UCSD-AML1 (cell line): Measurements from ENCODE around the gene OSBPL8.
A peak's percentile ranks its signal among the peaks of the same experiment; 100 is the strongest.
"Not testable (repeated sequence)": the region's sequence is repeated elsewhere in the genome, so short reads cannot be mapped to it uniquely, and the experiment has no call there.

Experiments
- DNase-seq: peaks from one replicate; lab custom pipeline; 2025; ENCODE audit not compliant: unreplicated experiment; lab: John Stamatoyannopoulos, UW

Gene OSBPL8

GRCh38 chr12:76375470-76375869, 184.1 kb downstream of the OSBPL8 start:
- no peak for DNase-seq

- no peak for DNase-seq
Observed at GRCh38 chr12:76374386-76375020, 185.1 kb downstream of the OSBPL8 start.

GRCh38 chr12:76368230-76368629, 191.3 kb downstream of the OSBPL8 start:
- DNase-seq, result no peak

- no peak for DNase-seq
Observed at GRCh38 chr12:76366163-76366562, 193.4 kb downstream of the OSBPL8 start.

- DNase-seq, result not testable (repeated sequence)
Observed at GRCh38 chr12:76364131-76364530, 195.4 kb downstream of the OSBPL8 start.

GRCh38 chr12:76360316-76360715, 199.3 kb downstream of the OSBPL8 start:
- no peak for DNase-seq

GRCh38 chr12:76356071-76356470, 203.5 kb downstream of the OSBPL8 start:
- no peak for DNase-seq

- DNase-seq, result peak; percentile 90
Observed at GRCh38 chr12:76348079-76348901, 211.3 kb downstream of the OSBPL8 start, which contains the start of gene BBS10. TSS of gene BBS10 (minus strand) at chr12:76348415. CDS start at chr12:76348358, 57 bp downstream.

- no peak for DNase-seq
Observed at GRCh38 chr12:76346798-76347420, 212.7 kb downstream of the OSBPL8 start.

- no peak for DNase-seq
Observed at GRCh38 chr12:76346236-76346635, 213.3 kb downstream of the OSBPL8 start.

- DNase-seq, result no peak
Observed at GRCh38 chr12:76345569-76345968, 214.0 kb downstream of the OSBPL8 start.

GRCh38 chr12:76341436-76342030, 218.0 kb downstream of the OSBPL8 start:
- no peak for DNase-seq

GRCh38 chr12:76340680-76341435, 218.7 kb downstream of the OSBPL8 start:
- DNase-seq, result no peak

- DNase-seq, result no peak
Observed at GRCh38 chr12:76337583-76337982, 222.0 kb downstream of the OSBPL8 start.

- DNase-seq, result no peak
Observed at GRCh38 chr12:76332606-76333005, 227.0 kb downstream of the OSBPL8 start.

GRCh38 chr12:76329606-76330005, 230.0 kb downstream of the OSBPL8 start:
- DNase-seq, result no peak

- DNase-seq, result no peak
Observed at GRCh38 chr12:76329159-76329558, 230.4 kb downstream of the OSBPL8 start.

- DNase-seq, result not testable (repeated sequence)
Observed at GRCh38 chr12:76319595-76320319, 239.8 kb downstream of the OSBPL8 start.

GRCh38 chr12:76318773-76319594, 240.6 kb downstream of the OSBPL8 start:
- no peak for DNase-seq
